IMR-90 (cell line): ENCODE measurements around the gene NRARP.
A peak's percentile ranks its signal among the peaks of the same experiment; 100 is the strongest.
"Not testable (repeated sequence)": the region's sequence is repeated elsewhere in the genome, so short reads cannot be mapped to it uniquely, and the experiment has no call there.

Source experiments
- CHD1 ChIP-seq: IDR thresholded peaks from 2 replicates; pipeline ENCODE4 v1.6.1; 2012; ENCODE audit warnings: low read depth, low read length, improper control_type of control experiment
- CTCF ChIP-seq: conservative IDR thresholded peaks from 2 replicates; pipeline ENCODE4 v1.5.1; 2012; ENCODE audit warnings: mild to moderate bottlenecking, low read depth, low read length, improper control_type of control experiment
- MXI1 ChIP-seq: IDR thresholded peaks from 2 replicates; pipeline ENCODE4 v1.6.1; 2012; ENCODE audit warnings: low read depth, mild to moderate bottlenecking, low read length, moderate library complexity, borderline replicate concordance

DNA sequence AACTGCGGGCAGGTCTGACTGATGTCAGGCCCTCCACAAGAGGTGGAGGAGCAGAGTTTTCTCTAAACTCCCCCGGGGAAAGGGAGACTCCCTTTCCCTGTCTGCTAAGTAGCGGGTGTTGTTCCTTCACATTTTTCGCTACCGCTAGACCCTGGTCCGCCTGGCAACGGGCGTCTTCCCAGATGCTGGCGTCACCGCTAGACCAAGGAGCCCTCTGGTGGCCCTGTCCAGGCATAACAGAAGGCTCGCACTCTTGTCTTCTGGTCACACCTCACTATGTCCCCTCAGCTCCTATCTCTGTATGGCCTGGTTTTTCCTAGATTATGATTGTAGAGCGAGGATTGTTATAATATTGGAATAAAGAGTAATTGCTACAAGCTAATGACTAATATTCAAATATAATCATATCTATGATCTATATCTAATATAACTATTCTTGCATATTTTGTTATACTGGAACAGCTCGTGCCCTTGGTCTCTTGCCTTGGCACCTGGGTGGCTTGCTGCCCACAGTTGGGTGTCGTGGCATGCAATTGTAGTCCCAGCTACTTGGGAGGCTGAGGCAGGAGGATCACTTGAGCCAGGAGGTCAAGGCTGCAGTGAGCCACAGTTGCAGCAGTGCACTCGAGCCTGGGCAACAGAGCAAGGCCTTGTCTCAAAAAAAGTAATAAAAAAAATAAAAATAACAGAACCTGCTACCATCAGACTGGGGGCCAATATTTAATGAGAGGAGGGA lies 39.7 kb downstream of the NRARP start:
- TF ChIP-seq CTCF = peak; percentile 32
- TF ChIP-seq CHD1, MXI1: not testable (repeated sequence)
